ENCODE data around the gene AGAP5.
"Not testable (repeated sequence)": the region's sequence is repeated elsewhere in the genome, so short reads cannot be mapped to it uniquely, and the experiment has no call there.

Gene AGAP5

GRCh38 chr10:73697675-73698159 is at the start of gene AGAP5:
Gene AGAP5, minus strand, starts transcription at chr10:73698109. Its CDS starts 354 bp downstream, at chr10:73697755.
- DNase-seq (ENCODE audit: low read depth); H3K4me3 ChIP-seq (ENCODE audit: low read length): not testable (repeated sequence)

- H3K4me3 ChIP-seq (ENCODE audit: low read length) = no peak overlapping the region
- no peak for TF ChIP-seq CTCF (conservative IDR thresholded peaks at IDR 0.05; ENCODE audit: low read length)
- no peak for DNase-seq (ENCODE audit: low read depth)
These were observed 48.8 kb upstream of the AGAP5 start for GRCh38 chr10:73746721-73747120.

- no peak for TF ChIP-seq CTCF (conservative IDR thresholded peaks at IDR 0.05; ENCODE audit: low read length)
- DNase-seq (ENCODE audit: low read depth) = peak; percentile 54
- peak overlapping the region; percentile 98 for H3K4me3 ChIP-seq (ENCODE audit: low read length)
These were observed 46.7 kb upstream of the AGAP5 start for GRCh38 chr10:73744664-73744975.

GRCh38 chr10:73743905-73744663 is 46.2 kb upstream of the AGAP5 start, which contains the start of gene SEC24C:
Gene SEC24C, plus strand, starts transcription at chr10:73744372. Its CDS starts 2,461 bp downstream, at chr10:73746833.
- H3K4me3 ChIP-seq (ENCODE audit: low read length) = peak within 1 kb of the TSS; percentile 98
- 0 out of 2 replicates have a peak, but pooled peaks have one; percentile 5 for TF ChIP-seq CTCF (conservative IDR thresholded peaks at IDR 0.05; ENCODE audit: low read length)
- DNase-seq (ENCODE audit: low read depth) = peak; percentile 94

GRCh38 chr10:73743327-73743904 is 45.5 kb upstream of the AGAP5 start:
- H3K4me3 ChIP-seq (ENCODE audit: low read length) = peak overlapping the region; percentile 98
- TF ChIP-seq CTCF (conservative IDR thresholded peaks at IDR 0.05; ENCODE audit: low read length) = no peak
- no peak for DNase-seq (ENCODE audit: low read depth)

GRCh38 chr10:73742454-73742734 is 44.5 kb upstream of the AGAP5 start:
- no peak for DNase-seq (ENCODE audit: low read depth)
- no peak overlapping the region for H3K4me3 ChIP-seq (ENCODE audit: low read length)
- TF ChIP-seq CTCF (conservative IDR thresholded peaks at IDR 0.05; ENCODE audit: low read length) = no peak

GRCh38 chr10:73740501-73741254 is 42.8 kb upstream of the AGAP5 start:
- DNase-seq (ENCODE audit: low read depth) = not testable (repeated sequence)

More at GRCh38 chr10:73740501-73741254, 42.8 kb upstream of the AGAP5 start:
- H3K4me3 ChIP-seq (ENCODE audit: low read length) = not testable (repeated sequence)
